ENCODE data around the gene TRPC4.

DNA sequence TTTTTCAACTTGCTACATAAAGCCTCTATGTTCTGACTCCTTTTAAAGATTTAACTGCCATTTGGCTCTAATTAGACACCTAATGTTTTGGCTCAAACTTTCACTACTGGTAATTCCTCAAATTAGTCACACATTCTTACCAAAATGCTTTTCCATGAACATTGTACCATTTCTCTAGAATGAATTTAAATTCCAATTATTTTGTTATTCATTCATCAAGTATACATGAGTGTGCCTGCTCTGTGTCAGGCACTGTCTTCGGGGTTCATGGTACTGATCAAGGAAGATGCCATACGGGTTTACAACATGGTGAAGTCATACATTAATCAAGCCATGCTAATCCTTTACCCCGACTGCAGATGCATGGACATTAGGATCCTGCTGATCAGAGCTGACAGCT, 201.9 kb downstream of the TRPC4 start:
- no peak for TF ChIP-seq EP300 (IDR thresholded peaks at IDR 0.05; ENCODE audit: borderline replicate concordance)
- no peak for TF ChIP-seq TAF1 (IDR thresholded peaks at IDR 0.05; ENCODE audit: low read depth)
- TF ChIP-seq, protein P1, sequence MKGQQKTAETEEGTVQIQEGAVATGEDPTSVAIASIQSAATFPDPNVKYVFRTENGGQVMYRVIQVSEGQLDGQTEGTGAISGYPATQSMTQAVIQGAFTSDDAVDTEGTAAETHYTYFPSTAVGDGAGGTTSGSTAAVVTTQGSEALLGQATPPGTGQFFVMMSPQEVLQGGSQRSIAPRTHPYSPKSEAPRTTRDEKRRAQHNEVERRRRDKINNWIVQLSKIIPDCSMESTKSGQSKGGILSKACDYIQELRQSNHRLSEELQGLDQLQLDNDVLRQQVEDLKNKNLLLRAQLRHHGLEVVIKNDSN (IDR thresholded peaks at IDR 0.05): no peak
- TF ChIP-seq CREB1 (IDR thresholded peaks at IDR 0.05; ENCODE audit: low read depth): no peak
- no peak for TF ChIP-seq NFIC (IDR thresholded peaks at IDR 0.05)
- no peak for TF ChIP-seq ZBTB7A (IDR thresholded peaks at IDR 0.05; ENCODE audit: low read depth)
- TF ChIP-seq, protein P2, sequence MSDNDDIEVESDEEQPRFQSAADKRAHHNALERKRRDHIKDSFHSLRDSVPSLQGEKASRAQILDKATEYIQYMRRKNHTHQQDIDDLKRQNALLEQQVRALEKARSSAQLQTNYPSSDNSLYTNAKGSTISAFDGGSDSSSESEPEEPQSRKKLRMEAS (IDR thresholded peaks at IDR 0.05): no peak
